HG03354 (cell line): ENCODE results near the gene PHYH.
A peak's percentile ranks its signal among the peaks of the same experiment; 100 is the strongest.
"Not testable (repeated sequence)": the region's sequence is repeated elsewhere in the genome, so short reads cannot be mapped to it uniquely, and the experiment has no call there.

Experiments
- ATAC-seq: cut with Tn5 transposase; IDR thresholded peaks from one replicate; pipeline ENCODE4 v1.9.1; 2021; ENCODE audit warnings: mild to moderate bottlenecking; ENCODE audit not compliant: unreplicated experiment, poor library complexity, severe bottlenecking

Gene PHYH

DNA sequence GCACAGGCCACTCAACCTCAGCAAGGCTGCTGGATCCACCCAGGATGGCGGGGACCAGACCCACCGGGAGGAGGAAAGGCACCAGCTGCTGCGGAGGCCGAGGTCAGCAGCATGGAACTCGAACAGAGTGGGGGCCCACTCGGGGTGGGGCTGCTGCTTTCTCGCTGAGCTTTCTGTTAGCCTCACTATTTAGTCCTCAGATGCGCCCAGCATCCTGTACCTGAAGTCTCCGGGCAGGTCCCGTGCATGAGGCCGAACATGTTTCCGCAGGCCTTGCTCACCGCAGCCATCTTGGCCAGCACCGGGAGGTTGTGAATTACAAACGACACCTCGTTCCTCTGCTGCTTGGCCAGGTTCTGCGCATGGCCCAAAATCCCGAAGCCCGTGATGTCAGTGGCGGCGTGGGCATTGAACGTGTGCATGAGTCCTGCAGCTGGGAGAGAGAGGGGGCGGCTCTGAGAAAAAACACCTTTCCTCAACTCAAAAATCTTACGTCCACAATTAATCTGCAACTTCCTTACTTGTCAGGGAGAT, 22.8 kb upstream of the PHYH start:
- no peak for ATAC-seq

DNA sequence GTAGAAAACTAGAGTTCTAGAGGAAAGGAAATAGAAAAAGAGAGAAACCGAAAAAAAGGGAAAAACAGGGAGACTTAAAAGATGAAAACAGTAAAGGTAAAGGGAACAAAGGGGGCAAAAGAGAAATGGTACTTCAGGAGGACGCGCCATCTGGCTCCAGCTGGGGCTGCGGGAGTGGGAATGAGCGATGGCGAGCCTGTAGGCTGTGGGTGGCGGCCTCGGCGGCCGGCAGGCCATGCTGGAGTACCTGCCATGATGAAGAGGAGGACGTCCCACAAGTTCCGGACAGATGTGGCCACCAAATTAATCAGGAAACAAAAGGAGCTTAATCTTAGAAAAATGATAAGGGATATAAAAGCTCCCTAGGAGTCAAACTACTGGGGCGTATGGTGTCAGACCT, 21.7 kb upstream of the PHYH start:
- no peak for ATAC-seq

DNA sequence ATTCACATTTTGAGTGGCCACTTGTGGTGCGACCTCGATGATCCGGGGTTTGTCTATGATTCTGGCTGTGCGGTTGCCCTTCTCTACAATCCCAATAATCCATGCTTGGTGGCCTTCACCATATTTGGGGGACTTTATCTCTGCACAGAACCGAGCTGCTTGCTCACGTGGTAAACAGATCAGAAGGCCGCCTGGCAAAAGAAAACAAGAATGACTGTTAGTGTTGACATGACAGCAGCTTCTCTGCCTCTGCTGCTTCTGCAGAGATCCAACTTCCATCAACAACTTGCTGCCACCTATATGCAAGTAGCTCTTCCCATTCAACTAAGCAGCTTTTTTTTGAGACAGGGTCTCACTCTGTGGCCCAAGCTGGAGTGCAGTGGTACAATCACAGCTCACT, 19.3 kb upstream of the PHYH start:
- ATAC-seq, result no peak

DNA sequence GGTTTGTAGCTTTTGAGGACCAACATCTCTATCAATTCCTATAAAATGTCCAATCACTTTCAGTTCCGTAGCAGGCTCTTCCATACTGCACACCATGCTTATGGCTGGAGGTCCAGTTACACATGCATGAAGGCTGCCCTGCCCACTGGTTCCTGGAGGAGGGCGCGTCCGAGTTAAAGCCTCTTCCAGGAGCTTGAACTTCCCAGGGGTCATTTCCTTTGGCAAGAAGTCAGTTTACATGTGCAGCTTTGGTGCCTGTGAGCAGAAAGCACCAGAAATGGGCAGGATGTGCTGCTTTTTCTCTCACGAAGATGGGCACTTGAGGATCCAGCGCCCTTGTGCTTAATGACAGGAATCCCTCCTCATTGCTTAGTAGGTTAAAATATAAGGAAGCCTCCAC, 17.6 kb upstream of the PHYH start:
- ATAC-seq, result no peak

DNA sequence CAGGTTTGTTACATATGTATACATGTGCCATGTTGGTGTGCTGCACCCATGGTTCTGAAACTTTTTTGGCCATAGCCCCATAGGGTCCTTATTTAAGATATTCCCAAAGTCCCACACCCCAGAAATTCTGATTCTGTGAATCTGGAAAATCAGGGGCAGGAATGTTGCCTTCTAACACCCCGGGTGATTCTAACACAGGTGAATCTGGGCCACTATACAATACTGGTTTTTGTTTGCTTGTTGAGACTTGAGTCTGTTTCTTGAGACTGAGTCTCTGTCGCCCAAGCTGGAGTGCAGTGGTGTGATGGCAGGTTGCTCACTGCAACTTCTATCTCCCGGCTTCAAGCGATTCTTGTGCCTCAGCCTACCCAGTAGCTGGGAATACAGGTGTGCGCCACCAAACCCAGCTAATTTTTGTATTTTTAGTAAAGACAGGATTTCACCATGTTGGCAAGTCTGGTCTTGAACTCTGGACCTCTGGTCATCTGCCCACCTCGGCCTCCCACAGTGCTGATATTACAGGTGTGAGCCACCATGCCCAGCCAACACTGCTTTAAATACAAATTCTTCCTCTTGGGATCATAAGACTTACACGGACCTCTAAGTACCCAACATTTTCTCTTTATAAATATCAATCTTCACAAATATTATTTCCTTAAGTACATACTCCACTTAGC, 16.9 kb upstream of the PHYH start:
- ATAC-seq, result no peak

DNA sequence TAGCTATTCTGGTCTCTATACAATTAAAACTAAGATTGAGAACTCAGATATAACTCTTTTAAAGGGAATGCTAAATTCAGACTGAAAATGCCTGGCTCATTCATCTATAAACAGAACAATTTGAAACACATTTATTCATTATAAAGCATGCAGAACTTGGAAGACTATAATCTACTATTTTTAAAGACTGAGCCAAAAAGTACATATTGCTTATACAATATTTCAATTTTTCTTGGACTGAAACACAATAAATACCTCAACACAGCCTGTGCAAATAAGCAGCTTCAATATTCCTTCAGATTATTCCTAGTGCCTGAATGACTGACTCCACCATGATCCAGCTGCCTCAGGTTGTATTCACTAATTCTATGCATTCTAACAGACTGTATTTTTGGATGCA, 15.5 kb upstream of the PHYH start:
- no peak for ATAC-seq

DNA sequence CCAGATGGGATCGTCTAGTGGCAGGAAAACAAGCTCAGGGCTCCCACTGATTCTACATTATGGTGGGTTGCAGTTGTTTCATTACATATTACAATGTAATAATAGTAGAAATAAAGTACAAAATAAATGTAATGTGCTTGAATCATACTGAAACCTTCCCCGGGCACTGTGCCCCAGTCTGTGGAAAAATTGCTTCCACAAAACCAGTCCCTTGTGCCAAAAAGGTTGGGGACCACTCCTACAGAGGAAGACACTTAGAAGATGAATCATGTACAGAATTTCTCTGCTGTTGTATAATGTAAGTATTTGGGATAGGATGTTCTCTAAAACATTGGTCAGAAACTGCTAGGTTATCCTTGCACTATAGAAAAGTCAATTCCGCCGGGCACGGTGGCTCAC, 11.3 kb upstream of the PHYH start:
- no peak for ATAC-seq

DNA sequence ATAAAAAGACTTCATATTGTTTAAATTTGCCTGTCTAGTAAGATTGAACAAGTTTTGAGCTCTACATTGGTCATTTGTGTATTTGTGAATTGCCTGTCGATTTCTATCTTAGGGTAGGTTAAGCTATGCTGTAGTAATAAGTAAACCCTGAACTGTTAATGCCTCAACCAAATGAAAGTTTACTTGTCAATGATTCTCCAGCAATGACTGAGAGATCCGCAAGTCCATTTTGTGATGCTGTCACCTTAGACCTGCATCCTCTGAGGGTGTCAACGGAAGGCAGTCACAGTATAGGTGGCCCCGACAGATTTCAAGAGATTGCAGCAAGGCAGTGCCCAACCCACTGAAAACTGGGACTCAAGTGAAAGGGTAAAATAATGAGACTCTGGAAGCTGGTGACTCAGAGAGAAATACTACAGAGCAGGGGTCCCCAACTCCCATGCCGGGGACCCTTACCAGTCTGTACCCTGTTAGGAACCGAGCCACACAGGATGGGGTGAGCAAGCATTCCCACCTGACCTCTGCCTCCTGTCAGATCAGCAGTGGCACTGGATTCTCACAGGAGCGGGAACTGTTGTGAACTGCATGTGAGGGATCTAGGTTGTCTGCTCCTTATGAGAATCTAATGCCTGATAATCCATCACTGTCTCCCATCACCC, 10.8 kb upstream of the PHYH start:
- ATAC-seq, result peak; percentile 71

DNA sequence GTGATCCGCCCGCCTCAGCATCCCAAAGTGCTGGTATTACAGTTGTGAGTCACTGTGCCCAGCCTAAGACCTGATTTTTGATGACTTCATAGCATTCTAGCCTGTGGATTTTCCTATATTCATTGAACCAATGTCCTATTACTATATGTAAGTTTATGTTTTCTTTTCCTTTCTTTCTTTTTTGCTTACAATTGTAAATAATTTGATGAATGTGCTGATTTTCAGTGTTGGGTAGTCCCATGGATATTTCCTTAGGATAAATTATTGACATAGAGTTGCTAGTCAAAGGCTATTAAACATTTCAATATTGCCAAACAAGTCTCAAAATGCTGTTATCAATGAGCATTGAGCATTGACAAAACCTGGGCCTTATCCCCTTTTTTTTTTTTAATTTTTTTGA, 9.9 kb upstream of the PHYH start:
- no peak for ATAC-seq

DNA sequence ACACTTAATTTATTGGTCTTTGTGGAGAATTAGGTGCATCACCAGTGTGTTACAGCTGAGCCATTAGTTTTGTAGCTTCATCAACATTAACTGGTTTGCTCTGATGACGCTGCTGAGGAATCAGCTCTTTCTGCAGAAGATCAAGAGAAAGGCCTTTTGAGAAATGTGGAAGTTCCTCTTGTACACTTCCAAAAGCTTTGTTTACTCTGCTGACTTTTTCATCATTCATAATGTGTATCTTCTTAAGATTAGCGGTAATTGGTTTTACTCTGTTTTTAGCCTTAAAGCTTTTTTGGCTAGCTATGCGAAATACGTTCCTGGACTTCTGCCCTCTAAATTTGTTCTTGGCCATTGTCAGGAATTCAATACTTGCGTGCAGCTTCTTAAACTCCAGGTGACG, 8.2 kb upstream of the PHYH start:
- no peak for ATAC-seq

DNA sequence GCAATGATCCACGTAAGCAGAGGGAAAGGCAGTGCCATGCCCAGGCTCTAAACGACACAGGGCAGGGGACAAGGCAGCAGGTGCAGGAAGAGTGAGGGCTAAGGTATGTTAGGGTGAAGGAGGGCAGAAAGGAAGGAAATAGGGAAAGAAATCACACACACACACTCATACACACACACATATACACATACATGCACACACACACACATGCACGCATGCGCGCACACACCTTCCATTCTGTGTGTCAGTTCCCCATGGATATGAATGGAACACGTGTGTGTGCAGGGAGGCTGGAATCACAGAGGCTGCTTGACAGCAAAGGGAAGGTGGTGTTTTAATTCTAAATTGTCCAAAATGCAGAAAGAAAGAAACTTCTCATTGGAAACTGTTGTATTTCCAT, 6.2 kb upstream of the PHYH start:
- ATAC-seq, result no peak

DNA sequence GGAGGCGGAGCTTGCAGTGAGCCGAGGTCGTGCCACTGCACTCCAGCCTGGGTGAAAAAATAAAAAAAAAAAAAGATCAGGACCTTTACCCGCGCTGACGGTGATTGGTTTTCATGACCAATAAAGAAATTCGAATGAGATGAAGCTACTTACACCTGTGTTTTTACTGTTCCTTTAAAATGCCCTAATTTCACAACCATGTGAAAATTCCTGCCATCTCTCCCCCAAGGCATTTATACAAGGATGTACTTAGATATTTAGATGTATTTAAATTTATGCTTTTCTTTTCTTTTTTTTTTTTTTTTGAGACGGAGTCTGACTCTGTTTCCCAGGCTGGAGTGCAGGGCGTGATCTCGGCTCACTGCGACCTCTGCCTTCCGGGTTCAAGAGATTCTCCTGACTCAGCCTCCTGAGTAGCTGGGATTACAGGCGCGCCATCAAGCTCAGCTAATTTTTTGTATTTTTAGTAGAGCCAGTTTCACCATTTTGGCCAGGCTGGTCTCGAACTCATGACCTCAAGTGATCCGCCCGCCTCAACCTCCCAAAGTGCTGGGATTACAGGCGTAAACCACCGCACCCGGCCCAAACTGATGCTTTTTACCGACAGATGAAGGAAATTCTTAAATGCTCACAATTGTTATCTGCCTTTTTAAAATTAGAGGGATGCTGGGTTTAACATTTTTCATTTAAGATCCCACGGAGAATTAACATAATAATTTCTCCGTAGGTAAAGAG, 3.1 kb upstream of the PHYH start:
- no peak for ATAC-seq

DNA sequence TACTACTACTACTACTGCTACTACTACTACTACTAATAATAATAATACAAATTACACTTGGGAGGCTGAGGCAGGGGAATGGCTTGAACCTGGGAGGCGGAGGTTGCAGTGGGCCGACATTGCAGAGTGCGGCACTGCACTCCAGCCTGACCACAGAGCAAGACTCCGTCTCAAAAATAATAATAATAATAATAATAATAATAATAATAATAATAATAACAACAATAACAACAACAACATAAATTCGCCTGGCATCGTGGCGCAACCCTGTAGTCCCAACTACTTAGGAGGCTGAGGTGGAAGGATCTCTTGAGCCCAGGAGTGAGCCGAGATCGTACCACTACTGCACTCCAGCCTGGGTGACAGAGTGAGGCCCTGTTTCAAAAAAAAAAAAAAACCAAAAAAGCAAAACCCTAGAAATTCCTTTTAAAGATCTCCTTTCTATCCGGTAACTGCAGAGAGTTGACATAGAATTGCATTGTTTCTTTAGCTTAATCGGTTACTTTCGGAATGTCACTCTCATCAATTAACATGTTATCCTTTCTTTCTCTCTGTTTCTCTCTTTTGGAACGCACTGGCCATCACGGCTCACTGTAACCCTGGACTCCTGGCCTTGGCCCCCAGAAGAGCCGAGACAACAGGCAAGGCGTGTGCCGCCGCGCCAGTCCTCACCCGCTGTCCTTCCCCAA, 972 bp downstream of the PHYH start:
- no peak for ATAC-seq

DNA sequence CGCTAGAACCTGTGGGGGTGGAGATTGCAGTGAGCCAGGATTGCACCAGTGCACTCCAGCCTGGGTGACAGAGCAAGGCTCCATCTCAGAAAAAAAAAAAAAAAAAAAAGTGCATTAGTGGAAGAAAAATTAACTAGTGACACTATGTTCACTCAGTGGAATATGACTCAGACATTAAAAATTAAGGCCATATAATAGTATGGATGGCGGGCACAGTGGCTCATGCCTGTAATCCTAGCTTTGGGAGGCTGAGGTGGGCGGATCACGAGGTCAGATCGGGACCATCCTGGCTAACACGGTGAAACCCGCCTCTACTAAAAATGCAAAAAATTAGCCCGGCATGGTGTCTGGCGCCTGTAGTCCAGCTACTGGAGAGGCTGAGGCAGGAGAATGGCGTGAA, 3.4 kb downstream of the PHYH start:
- ATAC-seq, result no peak

DNA sequence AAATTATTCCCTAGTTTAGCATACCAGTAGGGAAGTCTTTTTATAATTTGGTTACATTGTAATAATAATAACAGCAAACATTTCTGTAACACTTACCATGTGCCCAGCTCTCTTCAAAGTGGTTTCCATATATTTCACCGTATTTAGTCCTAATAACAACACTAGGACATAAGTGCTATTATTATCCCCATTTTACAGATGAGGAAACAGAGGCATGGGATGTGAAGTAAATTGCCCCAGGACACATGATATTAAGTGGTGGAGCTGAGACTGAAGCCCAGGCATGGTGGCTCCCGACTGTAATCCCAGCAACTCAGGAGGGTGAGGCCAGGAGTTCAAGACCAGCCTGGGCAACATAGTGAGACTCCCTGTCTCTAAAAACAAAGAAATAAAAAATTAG, 5.1 kb downstream of the PHYH start:
- no peak for ATAC-seq

DNA sequence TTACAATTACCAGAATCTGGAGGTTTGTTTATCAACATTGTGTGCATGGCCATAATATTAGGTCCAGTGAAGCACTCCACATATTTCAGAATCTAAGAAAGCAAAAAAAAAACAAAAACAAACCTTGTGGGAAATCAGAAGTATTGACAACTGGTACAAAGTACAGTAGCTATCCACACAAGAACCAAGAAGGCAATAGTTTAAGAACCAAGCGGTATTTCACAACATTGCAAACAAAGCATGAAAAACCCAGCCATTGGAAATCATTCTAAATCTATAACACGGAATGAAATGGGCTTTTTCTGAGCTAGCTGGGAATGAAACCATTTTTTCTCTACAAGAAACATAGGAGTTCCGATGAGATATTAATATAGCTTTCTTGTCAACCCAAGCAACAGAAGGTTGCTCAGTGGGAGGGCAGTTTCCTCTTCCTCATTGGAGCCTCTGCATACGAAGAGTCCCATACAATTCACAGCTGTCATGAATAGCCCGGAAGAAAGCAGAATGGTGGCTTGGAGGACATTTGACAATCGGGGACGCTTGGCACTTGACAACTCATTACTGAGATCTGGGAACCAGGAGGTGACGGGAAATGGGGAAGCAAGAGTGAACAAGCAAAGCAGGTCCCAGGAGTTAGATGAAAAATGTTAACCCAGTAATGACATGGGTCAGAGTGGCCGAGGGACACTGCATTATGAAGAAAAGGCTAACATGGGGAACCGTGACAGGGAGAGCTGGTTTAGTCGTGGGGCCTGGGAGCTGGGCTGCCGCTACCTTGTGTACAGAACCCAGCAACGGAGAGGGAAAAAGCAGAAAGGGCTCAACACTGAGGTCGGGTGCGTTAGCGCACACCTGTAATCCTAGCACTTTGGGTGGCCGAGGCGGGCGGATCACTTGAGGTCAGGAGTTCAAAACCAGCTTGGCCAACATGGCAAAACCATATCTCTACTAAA, 7.8 kb downstream of the PHYH start:
- no peak for ATAC-seq

DNA sequence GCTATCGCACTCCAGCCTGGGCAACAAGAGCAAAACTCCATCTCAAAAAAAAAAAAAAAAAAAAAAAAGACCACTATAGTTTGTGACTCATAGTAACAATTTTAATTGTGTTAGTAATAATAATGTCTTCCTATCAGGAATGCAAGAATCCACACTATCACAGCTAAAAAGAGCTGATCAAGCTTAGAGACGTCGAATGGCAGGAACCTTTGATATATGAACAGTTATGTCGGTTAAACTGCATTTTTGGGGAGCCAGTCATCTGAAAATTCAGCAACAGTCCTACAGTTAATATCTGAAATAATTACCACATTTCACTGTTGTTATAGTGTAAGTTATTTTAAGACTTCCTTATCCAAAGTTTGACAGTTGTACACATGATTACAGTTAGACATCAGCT, 8.8 kb downstream of the PHYH start:
- ATAC-seq, result no peak

DNA sequence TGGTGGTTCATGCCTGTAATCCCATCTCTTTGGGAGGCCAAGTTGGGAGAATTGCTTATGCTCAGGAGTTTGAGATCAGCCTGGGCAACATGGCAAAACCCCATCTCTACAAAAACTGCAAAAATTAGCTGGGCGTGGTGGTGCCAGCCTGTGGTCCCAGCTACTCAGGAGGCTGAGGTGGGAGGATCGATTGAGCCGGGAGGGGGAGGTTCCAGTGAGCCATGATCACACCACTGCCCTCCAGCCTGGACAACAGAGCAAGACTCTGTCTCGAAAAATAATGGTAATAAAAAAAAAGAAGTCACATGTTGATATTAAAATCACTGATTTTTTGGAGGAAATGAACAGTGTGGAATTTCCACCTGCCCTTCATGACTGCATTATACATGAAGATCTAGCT, 15.8 kb downstream of the PHYH start:
- ATAC-seq, result no peak

DNA sequence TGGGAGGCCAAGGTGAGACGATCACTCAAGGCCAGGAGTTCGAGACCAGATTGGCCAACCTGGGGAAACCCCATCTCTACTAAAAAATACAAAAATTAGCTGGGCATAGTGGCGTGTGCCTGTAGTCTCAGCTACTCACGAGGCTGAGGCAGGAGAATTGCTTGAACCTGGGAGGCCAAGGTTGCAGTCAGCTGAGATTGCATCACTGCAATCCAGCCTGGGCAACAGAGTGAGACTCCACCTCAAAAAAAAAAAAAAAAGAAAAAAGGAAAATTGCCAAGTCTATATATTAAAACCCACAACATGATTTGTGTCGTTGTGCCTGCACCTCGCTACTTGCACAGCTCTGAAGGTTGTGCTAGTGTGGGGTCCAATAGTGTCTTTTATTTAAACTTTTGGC, 17.5 kb downstream of the PHYH start:
- ATAC-seq, result not testable (repeated sequence)
